ENCODE results near the gene SLC7A1. TPM values are rescaled to one million over a fixed set of nuclear protein-coding genes. Genes with fewer than 3 reads are reported as not detected.

The SLC7A1 gene
- total RNA-seq, 3 donors from 2014 or later: 6.6 to 15.4 (median 12.7) TPM

DNA sequence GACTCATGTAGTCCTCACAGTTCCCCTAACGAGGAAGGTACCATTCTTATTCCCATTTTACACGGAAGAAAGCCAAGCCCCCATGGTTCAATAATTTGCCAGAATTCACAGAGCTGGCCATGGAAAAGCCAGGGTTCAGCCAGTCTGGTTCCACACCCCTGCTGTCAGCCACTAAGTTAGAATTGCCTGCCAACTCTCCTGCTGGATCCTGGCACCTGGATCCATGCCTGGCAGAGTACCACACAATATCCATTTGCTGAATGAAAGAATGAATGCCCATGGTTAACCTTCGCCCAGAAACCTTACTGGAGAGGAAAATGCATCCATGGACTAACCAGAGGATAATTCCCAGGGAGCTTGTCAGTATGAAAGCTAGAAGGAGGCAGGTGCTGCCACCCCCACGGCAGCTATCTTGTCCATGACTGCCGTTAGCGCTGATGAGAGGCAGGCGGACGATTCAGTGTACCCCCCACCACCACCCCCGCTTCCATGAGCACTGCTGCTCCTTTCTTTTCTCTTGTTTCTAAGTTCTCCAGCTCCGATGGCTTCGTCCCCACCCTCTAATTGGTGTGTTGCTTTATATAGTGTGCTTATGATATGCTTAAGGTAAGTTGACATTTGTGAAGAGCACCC is 114.5 kb downstream of the SLC7A1 start:
- Histone ChIP-seq H3K27me3 (no peaks in the 10 kb centered on the region), H3K4me3 (no peak overlapping the region), H3K36me3 (no peaks in the 10 kb centered on the region), H3K9me3 (no peaks in the 10 kb centered on the region), H3K27ac (no peak overlapping the region), H3K4me1 (no peaks in the 10 kb centered on the region)
- DNase-seq (ENCODE audit: low spot score in 2 of 2): no peak
- intact Hi-C loops (cut with DNase I; ENCODE audit: low total_unique reads): no loop called here
- no peak for TF ChIP-seq POLR2A (IDR thresholded peaks at IDR 0.05)
- TF ChIP-seq CTCF (IDR thresholded peaks at IDR 0.05): no peak
- no peak for TF ChIP-seq POLR2AphosphoS5 (IDR thresholded peaks at IDR 0.05)

DNA sequence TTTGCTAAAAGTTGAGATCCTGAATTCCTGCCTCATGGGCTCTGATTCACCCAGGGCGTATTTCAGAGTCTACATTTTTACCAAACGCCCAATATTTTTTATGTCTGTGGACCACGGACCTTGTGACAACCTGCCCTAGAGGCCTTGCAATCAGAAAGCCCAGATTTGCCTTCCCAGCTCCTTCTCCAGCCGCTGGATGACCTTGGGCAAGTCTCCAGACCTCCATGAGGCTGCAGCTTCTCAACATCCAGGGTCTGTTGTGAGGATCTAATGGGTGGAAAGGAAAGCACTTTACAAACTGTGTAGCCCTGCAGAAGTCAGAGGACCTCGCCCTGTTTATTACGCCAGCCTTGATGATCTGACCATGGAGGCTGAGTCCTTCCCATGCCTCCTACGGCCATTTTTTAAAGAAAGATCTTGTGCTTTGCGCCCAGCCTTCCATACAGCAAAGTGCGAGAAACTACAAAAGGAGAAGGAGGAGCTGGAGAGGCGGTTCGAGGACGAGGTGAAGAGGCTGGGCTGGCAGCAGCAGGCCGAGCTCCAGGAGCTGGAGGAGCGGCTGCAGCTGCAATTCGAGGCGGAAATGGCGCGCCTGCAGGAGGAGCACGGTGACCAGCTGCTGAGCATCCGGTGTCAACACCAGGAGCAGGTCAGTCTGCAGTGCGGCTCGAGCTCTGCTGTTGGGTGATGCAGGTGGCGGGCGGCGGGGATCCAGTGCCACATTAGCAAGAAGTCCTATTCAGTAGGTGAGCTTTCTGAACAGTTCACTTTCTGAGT is 115.6 kb downstream of the SLC7A1 start:
- TF ChIP-seq POLR2A (IDR thresholded peaks at IDR 0.05): no peak
- no peak for TF ChIP-seq CTCF (IDR thresholded peaks at IDR 0.05)
- no peak for TF ChIP-seq POLR2AphosphoS5 (IDR thresholded peaks at IDR 0.05)
- intact Hi-C loops (cut with DNase I; ENCODE audit: low total_unique reads): no loop called here
- Histone ChIP-seq H3K27me3 (no peaks in the 10 kb centered on the region), H3K4me3 (no peak overlapping the region), H3K9me3 (no peaks in the 10 kb centered on the region), H3K4me1 (no peaks in the 10 kb centered on the region), H3K36me3 (no peaks in the 10 kb centered on the region), H3K27ac (no peak overlapping the region)
- no peak for DNase-seq (ENCODE audit: low spot score in 2 of 2)

- H3K4me1 ChIP-seq: no peaks in the 10 kb centered on the region
- no peak overlapping the region for H3K4me3 ChIP-seq
- H3K27ac ChIP-seq: no peak overlapping the region
- DNase-seq (ENCODE audit: low spot score in 2 of 2): no peak
- intact Hi-C loops (cut with DNase I; ENCODE audit: low total_unique reads): no loop called here
- TF ChIP-seq POLR2AphosphoS5 (IDR thresholded peaks at IDR 0.05) (no peak), POLR2A (IDR thresholded peaks at IDR 0.05) (no peak), CTCF (IDR thresholded peaks at IDR 0.05) (no peak)
- H3K9me3 ChIP-seq: no peaks in the 10 kb centered on the region
- no peaks in the 10 kb centered on the region for H3K27me3 ChIP-seq
- no peaks in the 10 kb centered on the region for H3K36me3 ChIP-seq
Observed at GRCh38 chr13:29476046-29476445, 119.4 kb downstream of the SLC7A1 start.

GRCh38 chr13:29474991-29475390 is 120.5 kb downstream of the SLC7A1 start:
- DNase-seq (ENCODE audit: low spot score in 2 of 2): no peak
- intact Hi-C loops (cut with DNase I; ENCODE audit: low total_unique reads): no loop called here
- Histone ChIP-seq H3K4me1 (no peaks in the 10 kb centered on the region), H3K4me3 (no peak overlapping the region), H3K9me3 (no peaks in the 10 kb centered on the region), H3K27me3 (no peaks in the 10 kb centered on the region), H3K36me3 (no peaks in the 10 kb centered on the region), H3K27ac (no peak overlapping the region)
- TF ChIP-seq CTCF (IDR thresholded peaks at IDR 0.05) (no peak), POLR2AphosphoS5 (IDR thresholded peaks at IDR 0.05) (no peak), POLR2A (IDR thresholded peaks at IDR 0.05) (no peak)

- Histone ChIP-seq H3K27me3 (no peaks in the 10 kb centered on the region), H3K9me3 (no peaks in the 10 kb centered on the region), H3K36me3 (no peaks in the 10 kb centered on the region), H3K4me3 (no peak overlapping the region), H3K27ac (no peak overlapping the region), H3K4me1 (no peaks in the 10 kb centered on the region)
- intact Hi-C loops (cut with DNase I; ENCODE audit: low total_unique reads): no loop called here
- DNase-seq (ENCODE audit: low spot score in 2 of 2): no peak
- no peak for TF ChIP-seq CTCF (IDR thresholded peaks at IDR 0.05)
- TF ChIP-seq POLR2AphosphoS5 (IDR thresholded peaks at IDR 0.05): no peak
- TF ChIP-seq POLR2A (IDR thresholded peaks at IDR 0.05): no peak
Observed at GRCh38 chr13:29473166-29473565, 122.3 kb downstream of the SLC7A1 start.

All from breast epithelium (tissue), 4 donors.